Activated naive CD4-positive, alpha-beta T cell (primary cell): ENCODE data around the gene CYB561D1.
A peak's percentile ranks its signal among the peaks of the same experiment; 100 is the strongest.

Source experiments
- DNase-seq, 4 experiments: peaks; one replicate each; lab custom pipeline; 2025; lab: John Stamatoyannopoulos, UW

Gene CYB561D1

DNA sequence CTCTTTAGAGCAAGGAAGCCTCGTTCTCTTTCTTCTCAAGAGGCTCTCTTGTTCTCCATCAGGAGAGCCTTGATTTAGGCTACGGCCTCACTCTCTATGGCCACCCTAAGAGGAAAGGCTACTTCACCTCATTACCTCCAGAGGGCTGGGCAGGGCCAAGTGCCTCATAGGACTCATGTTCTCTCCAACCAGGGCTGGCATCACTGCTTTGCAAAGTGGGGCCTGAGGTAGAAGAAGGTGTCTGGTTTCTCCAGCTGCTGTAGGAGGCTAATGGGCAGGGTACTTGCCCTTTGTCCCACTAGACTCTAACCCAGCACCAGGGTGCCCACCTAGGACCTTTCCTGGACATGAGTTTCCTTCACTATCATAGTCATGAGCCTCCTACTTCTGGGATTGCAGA is 12.2 kb upstream of the CYB561D1 start:
- DNase-seq, result no peak

DNA sequence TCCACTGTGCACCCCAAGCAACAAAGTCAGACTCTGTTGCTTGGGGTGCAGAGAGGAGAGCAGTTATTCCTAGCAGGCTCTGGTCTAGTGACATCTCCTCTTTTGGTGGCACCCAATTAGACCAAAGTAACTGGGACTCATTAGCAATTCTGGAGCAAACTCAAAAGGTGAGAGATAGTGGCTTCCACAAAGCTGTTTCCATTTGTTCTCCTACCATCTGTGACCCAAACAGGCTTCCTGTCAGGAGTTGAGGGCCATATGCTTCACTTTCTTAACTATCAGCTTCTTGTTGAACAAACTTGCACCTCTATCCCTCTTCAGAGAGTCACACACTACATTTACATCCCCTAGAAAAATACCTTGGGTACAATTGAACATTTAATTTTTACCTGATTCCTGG is 11.7 kb upstream of the CYB561D1 start:
- DNase-seq, result no peak

DNA sequence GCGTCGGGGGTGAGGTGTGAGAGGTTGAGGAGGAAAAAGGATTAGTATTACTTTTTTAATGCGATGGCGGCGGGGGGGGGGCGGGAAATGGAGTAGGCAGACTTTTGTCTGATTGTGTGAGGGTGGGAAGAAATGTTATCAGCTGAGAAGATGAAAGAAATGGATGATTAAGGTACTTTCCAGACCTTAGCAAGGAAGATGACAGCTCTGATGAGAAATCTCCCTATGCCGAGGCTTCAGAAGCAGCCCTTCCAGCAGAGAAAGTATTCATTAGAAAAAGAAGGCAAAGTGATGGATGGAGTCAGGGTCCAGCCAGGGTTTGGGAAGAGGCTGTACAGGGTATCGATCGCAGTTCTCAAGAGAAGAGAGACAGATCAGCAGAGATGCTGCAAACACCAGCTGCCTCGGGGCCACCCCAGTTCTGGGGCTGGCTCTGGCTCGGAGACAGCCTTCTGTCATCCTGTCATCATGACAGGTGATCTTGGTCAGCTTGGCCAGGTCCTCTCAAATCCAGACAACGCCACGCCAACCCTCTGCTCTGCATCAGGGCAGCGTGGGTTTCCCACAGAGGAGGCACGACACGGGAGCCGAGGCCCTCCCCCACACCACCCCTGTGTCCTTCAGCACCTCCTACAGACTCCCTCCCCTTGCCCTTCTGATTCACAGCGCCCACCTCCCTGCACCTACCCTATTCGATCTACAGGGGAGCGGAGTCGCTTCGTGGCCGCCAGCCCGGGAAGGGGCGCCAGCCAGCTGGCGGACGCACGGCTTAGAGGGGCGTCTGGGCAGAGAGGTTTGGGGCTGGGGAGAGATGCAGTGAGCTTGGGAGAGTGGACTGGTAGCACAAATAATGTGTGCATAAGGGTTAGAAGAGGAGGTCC is 10.9 kb upstream of the CYB561D1 start:
- DNase-seq, result peak in 1 of 4 experiments; percentile 31

DNA sequence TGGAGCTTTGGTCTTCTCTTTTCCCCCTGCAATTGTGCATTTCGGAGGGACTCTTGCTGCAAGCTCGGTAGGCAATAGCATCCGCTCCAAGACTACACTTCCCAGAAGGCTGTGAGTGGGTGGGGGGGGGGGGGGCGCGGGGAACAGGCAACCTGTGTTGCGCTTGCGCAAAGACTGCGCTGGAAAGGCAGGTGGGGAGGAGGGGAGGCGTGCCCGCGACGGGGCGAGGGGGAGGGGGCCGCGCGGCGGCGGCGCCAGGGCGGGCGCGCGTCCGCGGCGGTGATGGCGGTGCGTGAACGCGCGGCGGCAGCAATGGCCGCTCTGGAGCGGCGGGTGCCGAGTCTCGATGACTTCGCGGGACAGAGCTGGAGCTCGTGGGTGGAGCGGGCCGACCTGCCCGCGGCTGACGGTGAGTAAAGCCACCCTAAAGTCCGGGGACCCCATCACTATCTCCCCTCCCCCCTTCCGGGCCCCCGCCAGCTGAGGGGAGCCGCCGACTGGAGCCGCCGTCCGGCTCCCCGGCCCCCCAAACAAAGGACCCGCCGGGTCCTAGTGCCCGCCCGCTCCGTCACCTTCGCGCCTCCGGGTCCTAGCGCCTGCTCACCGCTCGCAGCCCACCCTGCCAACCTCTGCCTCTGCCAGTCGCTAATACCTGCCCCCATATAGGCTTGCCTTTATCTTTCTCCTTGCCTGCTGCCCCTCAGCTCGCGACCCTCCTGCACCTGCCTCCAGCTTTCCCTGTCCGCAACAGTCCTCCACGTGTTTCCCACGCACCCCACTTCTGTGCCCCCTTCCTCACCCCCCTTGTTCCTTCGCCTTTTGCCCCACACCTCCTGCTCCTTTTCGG is 10.0 kb upstream of the CYB561D1 start, which contains the start of gene ATXN7L2:
Gene ATXN7L2 (plus strand): TSS at position 234 of the 847 bp plus-strand sequence. CDS start 49 bp downstream, at position 283.
- peak; percentile 71 to 95 (median 85) for DNase-seq

DNA sequence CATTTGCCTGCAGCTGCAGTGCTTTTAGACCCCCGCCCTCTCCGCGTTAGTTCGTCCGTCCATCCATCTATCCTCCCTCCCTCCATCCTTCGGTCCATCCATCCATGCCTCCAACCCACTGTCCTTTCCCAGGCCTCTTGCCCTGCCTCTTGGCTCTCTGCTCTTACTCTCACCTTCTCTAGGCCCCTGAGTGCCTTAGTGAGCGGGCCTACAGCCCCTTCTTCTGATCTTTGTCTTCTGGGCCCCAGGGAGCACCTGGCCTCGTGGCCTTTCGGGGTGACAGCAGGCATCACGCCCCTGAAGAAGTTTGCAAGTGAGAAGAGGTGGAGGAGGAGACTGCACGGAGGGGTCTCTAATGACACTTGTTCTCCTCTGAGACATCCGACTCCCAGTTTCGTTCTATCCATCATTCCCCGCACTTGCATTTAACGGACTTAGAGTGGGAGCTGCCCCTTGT is 9.3 kb upstream of the CYB561D1 start:
- DNase-seq, result no peak

DNA sequence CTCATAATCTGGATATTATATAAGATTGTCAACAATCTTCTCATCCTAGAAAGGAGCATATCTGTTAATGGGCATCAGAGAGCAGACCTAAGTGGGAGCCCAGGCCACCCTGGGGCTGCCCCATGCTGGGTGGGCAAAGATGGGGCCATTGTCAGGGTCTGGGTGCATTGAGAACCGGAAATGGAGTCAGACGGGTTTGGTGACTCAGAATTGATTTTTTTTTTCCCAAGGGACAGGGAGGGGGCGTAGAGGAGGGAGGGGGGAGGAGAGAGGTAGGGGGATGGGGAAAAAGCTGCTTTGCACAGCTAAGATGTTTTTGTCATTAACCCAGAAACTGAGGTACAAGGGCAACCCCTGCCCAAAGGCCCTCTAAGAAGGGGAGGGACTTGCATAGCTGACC is 8.9 kb upstream of the CYB561D1 start:
- no peak for DNase-seq

DNA sequence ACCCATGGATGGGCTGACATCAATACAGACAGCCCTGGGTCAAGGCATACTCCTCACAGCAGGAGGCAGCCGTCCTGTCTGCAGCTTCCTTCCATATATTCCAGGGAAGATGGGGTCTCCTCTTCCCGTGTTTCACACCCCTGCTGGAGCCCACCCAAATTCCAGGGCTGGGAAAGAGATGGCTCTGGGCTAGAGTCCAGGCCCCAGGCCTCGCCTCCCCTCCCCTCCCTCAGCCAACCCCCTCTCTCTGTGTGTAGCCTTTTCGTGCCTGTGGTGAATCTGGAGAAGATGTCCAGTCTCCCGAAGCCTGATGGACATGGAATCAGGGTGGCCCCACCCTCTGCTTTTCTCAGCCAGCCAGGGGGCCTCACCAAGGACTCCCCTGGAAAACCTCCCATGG is 6.6 kb upstream of the CYB561D1 start:
- DNase-seq, result no peak

DNA sequence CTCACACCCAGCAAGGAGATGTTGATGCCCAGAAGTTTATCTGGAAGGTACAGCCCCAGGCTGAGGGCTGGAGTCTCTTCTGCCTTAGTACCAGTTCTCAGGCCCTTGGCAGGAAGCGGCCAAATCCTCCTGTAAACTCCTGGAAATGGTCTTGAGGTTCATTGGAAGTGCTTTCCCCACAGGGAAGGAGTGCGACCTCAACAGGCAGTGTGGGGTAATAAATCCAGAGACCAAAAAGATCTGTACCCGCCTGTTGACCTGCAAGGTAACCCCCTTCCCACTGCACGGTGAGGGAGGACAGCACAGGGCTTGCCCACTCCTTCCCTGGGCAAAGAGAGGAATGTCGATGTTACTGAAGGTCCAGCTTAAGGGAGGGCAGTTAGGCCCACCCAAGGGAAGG is 5.7 kb upstream of the CYB561D1 start:
- DNase-seq, result no peak

DNA sequence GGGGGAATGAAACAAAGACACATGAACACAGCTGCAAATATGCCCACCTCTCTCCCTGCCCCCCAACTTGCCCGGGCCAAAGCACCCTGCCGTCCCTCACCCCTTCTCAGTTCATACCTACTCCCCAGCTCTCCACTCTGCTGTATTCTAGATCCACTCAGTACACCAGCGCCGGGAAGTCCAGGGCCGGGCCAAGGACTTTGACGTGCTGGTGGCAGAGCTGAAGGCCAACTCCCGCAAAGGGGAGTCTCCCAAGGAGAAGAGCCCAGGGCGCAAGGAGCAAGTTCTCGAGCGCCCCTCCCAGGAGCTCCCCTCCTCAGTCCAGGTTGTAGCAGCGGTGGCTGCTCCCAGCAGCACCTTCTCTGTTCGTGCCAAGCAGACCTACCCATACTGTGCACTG is 5.2 kb upstream of the CYB561D1 start:
- DNase-seq, result no peak

DNA sequence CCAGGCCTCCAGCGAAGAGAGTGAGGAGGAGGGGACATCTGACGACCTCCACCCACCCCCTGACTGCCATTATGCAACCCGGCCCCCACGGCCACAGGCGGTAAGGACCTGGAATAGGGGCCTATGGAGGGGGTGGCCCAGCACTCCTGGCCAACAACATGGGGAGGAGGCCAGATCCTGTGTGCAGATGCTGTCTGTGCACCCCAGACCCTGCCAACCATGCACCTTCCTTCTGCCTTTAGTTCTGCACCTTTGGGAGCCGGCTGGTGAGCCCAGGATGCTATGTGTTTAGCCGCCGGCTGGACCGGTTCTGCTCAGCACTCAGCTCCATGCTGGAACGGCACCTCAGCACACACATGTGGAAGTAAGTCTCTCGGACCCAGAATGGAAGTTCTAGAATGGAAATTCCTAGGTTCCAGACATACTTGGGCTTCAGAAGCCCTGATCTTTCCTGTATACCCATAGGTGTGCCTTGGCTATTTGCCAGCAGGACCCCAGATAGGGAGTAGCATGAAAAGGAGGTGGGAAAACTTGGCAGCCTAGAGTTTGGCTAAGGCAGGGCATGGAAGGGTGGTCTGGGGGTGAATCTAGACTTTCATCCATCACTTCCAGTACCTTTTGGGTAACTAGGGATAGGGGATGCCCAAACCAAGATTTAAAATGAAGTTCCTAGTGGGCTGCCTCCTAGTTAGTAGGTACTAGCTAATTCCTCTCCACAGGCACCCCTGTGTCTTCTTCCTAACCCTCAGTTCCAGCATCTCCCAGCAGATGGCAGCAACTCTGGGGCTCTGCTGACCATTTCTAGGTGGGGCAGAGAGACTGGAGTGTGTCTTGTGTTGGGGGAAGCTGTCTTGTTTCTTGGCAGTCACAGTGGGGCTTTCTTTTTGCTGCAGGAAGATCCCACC is 3.6 kb upstream of the CYB561D1 start:
- peak in 3 of 4 experiments; percentile 39 to 66 (median 58) for DNase-seq

DNA sequence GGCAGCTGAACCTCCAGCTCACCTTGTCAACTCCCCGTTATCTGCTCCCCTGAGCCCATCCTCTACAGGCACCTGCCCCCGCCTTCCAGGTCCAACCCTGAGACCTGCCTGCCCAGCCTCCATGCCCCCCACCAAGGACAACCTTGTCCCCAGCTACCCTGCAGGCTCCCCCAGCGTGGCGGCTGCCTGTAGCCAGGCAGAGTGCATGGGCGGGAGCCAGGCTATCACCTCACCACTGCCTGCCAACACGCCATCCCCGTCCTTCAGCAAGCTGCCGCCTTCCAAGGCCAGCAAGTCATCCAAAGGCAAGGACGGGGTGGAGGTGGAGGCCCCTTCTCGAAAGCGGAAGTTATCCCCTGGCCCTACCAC is 3.0 kb upstream of the CYB561D1 start:
- DNase-seq, result no peak

DNA sequence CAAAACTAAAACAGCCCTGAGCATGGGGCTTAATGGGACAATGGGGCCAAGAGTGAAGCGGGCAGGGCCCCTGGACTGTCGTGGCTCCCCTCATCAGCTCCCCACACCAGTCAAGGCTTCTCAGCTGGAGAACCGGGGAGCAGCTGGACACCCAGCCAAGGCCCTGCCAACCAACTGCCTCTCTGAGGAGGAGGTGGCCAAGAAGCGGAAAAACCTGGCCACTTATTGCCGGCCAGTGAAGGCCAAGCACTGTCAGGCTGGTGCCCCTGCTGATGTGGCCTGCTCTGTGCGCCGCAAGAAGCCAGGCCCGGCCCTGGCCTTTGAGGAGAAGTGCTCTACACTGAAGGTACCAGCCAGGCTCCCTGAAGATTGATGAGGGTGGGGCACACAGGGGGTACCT is 2.5 kb upstream of the CYB561D1 start:
- no peak for DNase-seq

DNA sequence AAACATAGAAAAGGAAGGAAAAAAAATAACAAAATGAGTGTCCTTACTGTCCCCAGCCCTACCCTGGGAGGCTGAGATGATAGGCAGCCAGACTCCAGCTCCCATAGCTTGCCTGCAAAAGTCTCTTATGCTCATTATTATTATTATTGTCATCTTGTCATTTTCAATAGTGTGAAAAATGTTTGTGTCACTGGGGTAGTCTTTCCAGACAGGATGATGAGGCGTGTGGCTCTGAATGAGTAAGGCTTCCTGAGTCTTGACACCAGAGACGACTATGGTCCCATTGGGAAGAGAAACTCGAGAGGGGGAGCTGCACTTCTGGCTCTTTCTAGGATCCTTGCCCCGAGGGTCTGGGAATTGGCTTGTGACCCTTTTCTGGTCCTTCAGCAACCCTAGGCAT is 1.1 kb upstream of the CYB561D1 start:
- no peak for DNase-seq

DNA sequence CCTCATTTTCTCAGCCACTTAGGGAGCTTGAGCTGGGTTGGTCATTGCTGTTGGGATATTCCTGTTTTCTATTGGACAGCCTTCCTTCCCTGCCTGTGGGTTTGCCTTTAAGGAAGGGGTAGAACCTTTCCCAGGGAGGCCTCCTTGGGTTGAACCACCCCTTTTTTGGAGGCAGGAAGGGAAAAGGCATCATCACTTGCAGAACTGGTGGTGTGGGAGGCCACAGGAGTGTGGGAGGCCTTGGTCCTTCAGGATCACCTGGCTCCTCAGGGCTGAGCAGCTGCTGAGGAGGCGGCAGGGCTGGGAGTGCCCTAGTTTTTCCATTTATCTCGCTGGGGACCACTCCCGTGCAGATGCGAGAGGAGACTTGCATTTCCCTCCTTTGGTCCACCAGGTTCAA is 667 bp upstream of the CYB561D1 start:
- DNase-seq, result no peak

DNA sequence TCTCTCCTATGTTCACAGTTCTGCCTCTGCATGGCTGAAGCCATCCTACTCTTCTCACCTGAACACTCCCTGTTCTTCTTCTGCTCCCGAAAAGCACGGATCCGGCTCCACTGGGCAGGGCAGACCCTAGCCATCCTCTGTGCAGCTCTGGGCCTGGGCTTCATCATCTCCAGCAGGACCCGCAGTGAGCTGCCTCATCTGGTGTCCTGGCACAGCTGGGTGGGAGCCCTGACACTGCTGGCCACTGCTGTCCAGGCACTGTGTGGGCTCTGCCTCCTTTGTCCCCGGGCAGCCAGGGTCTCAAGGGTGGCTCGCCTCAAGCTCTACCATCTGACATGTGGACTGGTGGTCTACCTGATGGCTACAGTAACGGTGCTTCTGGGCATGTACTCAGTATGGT is 1.8 kb downstream of the CYB561D1 start:
- DNase-seq, result no peak

DNA sequence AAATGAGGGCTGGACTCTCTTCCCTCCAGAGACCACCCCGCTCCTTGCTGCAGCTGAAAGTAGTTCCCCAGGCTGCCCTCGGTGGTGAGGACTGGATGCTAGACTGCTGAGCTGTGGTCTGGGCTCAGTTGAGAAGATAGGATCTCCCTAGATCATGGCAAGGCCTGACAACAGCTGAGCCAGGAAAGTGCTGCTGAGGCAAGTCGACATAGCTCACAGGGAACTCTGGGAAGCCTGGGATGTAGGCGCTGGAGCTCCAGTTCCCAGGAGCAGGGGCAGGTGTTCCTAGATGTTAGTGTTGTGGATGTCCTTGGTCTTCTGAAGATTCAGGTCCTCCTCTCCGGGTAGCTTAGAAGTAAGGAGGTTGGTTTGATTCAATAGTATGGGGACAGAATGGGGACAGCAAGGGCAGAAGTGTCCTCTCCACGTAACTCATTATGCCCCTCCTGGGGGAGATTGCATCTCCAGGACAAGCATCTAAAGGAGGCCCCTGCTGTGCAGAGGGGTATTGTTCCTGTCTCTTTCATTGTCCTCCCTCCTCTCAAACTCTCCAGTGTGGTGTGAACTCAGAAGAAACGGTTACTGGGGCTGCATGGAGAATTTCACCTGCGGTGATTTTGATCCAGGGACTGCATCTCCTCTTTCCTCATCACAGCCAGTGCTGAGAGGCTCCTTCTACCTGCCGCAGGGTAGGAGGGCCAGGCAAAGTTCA is 3.7 kb downstream of the CYB561D1 start:
- no peak for DNase-seq

DNA sequence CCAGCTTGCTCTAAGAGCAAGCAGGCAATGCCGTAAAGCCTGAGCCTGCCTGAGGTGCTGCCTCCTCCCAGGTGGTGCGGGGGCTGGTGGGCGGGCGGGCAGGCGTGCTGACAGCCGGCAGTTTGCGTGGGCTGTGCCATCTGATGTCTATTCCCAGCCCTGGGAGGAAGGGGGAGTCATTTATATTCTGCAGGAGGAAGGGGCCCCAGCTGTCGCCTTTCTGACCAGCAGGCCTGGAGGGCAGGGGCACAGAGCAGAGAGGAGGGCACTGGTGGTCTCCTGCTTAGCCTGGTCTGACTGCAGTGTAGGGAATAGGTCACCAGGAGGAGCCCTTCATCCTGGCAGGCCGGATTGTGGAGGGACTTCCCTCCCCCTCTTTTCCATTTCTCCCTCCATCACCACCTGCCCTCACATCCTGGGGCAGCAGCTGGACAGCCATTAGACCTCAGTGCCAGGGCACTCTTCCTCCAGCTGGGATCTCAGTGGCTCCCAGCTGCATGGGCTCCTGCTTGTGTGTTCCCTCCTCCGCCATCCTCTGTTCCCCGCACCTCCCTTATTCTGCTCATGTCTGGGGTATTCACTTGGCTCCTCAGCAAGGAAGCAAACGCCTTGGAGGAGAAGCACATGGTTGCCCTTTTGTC is 4.4 kb downstream of the CYB561D1 start:
- peak in 1 of 4 experiments; percentile 11 for DNase-seq

DNA sequence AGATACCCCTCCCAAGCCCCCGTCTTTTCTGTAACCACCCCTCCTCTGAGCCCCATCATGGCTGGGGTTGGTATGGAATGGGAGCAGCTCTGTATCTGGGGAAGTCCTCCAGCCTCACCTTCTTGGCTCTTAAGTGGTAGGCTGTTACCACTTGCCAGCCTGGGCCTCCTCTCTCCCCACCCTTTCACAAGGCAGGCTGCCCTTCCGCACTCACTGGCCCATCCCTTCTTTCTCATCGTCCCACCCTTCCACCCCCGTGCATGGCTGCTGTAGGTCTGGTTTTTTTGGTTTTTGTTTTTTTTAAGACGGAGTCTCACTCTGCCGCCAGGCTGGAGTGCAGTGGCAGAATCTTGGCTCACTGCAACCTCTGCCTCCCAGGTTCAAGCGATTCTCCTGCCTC is 5.2 kb downstream of the CYB561D1 start:
- DNase-seq, result no peak

DNA sequence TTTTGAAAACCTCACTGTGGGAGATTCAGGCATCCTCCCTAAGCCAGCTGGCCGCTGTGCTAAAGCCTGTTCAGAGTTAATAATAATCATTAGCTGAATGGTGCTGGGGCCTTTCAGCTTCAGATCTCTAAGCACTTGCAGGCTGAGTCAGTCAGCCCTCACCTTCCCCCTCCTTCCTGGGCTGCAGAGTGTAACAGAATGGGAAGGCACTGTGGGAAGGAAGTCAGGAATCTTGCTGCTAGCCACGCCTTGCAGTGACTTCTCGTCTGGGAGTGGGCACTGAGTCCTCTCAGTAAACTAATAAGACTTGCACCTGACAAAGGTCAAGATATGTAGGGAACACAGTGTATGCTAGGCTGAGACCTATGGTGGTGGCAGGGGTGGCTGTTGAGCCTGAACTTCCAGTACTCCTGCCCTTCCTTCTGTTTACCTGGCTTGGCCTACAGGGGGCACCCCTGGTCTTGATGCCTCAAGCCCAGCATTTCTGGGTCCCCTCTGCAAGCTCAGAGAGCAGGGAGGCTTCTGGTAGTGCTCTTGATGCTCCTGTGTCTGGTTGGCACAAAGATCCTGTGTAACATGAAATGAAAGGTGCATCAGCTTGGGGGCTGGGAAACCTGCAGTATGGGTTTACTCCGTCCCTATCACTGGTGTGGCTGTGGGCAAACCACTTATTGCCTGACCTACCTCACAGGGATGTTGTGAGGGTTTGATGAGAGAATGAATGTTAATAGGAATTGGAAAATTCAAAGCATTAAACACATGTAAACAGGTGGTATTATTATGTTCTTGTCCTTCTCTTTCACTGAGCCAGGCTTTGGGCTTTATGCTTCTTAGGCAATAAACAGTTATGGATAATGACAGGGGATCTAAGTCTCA is 6.0 kb downstream of the CYB561D1 start:
- peak in 3 of 4 experiments; percentile 18 to 50 (median 34) for DNase-seq

DNA sequence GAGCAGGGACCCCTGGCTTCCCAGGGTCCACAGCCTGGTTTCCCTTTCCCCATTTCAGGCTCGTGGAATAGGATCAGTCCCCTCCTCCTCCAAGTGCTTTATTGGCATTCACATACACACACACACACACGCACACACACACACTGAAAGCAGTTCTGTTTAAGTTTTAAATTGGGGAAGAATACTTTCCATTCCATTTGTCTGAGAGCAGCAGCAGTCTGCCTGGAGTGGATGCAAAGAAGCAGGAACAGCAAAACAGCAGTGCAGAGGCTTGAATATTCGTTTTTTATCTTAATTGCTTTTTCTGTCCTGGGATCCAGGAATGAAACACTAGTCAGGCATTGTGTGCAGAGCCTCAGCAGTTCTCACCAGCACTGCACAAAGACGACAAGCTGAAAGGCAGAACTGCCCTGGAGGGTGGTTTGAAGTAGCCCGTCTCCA is 7.1 kb downstream of the CYB561D1 start:
- DNase-seq, result no peak
